Limb (tissue), 2 donors: ENCODE results near the gene CORO7.
"Not testable (repeated sequence)": the region's sequence is repeated elsewhere in the genome, so short reads cannot be mapped to it uniquely, and the experiment has no call there.

ENCODE experiments used
- DNase-seq, 2 donors: peaks; one replicate each; pipeline ENCODE4 v3.0.0-alpha.2; 2016; ENCODE audit errors: extremely low spot score in 2 of 2

Gene CORO7

DNA sequence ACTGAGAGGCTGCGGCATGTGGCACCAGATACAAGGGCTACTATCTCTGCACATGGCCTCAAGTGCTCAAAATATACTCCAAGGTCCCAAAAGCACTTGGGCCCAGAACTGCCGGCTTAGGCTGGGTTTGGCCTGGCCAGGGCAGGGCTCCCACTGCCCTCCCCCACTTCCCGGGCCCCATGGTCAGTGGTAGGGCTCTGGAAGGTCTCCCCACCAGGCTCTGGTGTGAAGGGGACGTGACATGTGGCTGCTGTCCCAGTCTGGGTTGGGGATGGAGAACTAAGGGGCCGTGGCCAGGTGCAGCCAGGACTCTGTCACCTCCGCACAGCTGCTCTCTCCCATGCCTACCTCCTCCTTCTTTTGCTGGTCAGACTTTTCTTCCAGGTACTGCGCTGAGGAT is 59.6 kb downstream of the CORO7 start:
- no peak for DNase-seq

DNA sequence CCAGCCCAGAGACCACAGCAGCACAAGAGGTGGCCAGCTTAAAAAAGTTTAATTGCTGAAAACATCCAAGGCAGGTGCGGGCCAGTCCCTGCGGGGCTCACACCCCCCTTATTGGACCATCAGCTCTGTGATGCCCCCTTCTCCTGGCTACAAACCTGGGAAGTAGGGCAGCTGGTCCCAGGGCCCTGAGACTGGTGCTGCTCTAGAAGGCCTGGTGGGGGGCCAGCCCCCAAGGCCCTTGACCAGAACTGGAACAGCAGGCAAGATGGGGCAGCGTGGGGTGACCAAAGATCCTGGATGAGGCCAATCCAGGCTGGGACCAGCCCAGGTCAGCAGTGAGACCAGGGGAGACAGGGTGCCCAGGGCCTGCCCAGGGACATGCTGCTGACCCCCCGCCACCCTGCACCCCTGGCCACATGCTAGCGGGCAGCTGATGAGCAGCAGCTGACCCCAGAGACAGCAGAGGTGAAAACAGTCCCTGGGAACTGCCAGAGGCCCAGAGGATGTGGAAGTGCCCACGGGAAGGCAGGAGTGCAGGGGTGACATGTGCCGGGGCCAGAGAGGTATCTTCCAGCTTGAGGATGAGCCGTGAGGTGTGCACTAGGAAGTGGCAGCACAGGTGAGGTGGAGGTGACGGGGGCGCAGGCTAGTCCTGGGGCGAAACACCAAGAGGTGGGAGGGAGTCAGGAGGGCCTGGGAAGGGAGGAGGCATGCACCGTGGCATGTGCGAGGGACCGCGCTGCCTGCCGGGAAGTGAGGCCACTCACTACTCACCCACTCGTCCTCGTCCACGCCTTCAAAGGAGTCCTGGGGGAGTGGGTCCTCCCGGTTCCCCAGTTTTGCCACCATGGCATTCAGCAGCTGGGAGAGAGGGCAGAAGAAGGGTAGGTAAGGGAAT is 61.6 kb downstream of the CORO7 start:
- DNase-seq, result no peak

DNA sequence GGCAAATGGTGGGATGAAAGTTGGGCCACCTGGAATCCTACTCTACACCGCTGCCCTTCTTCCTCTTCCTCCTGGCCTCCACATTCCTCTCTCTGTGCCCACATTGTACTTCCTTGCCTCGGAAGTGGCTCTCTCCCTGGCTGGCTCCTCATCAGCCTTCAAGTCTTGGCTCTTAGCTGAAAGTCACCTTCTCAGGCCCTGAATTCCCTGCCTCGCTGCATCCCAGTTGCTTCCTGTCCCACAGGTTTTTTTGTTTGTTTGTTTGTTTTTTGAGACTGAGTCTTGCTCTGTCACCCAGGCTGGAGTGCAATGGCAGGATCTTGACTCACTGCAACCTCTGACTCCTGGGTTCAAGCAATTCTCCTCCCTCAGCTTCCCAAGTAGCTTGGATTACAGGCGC is 62.7 kb downstream of the CORO7 start:
- DNase-seq, result no peak

DNA sequence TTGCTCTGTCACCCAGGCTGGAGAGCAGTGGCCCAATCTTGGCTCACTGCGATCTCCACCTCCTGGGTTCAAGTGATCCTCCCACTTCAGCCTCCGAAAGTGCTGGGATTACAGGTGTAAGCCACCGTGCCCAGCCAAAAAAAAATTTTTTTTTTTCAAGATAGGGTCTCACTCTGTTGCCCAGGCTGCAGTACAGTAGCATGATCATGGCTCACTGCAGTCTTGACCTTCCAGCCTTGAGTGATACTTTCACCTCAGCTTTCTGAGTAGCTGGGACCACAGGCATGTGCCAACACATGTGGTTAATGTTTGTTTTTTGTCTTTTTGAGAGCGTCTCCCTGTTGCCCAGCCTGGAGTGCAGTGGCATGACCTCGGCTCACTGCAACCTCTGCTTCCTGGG is 63.6 kb downstream of the CORO7 start:
- no peak for DNase-seq

DNA sequence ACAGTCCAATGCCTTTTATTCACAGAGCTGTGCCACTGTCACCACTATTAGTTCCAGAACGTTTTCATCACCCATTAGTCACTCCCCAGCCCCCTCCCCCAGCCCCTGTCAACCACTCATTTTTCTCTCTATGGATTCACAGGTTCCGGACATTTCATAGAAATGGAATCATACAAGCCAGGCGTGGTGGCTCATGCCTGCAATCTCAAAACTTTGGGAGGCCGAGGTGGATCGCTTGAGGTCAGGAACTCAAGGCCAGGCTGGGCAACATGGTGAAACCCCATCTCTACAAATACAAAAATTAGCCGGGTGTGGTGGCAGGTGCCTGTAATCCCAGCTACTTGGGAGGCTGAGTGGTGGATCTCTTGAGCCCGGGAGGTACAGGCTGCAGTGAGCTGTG is 64.5 kb downstream of the CORO7 start:
- no peak for DNase-seq

DNA sequence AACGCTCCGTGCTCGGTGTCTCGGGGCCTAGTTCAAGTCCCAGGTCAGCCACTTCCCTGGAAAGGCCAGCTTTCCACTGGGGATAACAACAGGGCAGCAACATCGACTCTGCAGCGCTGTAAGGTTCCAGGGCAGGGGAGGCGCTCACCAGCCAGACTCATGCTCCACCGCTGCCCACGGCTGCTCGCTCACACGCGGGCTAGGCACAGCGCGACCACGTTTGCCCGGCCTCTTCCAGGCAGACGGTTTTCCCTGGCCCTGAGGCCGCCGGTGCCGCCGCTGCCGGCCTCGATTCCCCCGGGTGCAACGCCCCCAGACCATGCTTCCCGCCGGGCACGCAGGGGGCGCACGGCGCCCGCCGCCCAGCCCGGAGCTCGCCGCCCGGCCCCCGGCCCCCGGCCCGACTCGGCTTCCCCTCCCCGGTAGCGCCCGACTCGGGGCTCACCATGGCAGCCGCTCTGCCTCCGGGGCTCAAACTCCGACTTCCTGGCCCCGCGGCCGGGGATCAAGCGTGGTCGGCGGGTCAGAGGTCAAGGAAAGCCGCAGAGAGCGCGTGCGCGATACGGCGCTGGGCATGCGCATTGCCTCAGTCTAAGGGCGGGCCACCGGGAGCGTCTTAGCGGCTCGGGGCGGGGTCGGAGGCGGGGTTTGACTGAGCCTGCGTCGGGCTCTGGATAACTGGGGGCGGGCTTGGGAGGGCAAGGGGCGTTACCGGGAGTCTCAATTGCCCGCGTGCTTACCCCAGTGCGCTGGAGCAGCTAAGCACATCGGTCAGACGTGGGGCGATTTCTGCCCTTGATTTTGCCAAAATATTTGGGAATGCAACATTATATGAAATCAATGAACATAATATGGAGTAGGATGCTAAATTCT is 65.4 kb downstream of the CORO7 start, which contains the start of gene PAM16:
Gene PAM16 (minus strand): TSS at position 535 of the 873 bp plus-strand sequence. CDS start 87 bp downstream, at position 448.
- DNase-seq, result peak; percentile 94 to 98

DNA sequence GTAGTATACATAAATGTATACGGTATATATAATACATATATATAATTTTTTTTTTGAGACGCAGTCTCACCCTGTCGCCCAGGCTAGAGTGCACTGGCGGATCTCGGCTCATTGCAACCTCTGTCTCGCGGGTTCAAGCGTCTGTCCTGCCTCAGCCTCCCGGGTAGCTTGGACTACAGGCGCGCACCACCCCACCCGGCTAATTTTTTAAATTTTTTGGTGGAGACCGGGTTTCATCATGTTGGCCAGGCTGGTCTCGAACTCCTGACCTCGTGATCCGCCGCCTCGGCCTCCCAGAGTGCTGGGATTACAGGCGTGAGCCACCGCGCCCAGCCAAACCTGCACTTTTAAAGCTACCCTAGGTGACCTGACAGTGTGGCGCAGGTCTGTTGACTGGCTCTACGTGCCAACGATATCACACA is 66.0 kb downstream of the CORO7 start:
- DNase-seq, result no peak

DNA sequence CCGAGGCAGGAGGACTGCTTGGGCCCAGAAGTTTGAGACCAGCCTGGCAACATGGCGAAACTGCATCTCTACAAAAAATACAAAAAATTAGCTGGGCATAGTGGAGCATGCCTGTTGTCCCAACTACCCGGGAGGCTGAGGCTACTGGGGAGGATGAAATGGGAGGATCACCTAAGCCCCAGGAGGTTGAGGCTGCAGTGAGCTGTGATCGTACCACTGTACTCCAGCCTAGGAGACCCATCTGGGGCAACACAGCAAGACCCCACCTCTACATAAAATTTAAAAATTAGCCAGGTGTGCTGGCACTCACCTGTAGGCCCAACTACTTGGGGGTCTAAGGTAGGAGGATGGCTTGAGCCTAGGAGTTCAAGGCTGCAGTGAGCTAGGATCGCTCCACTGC is 67.1 kb downstream of the CORO7 start:
- no peak for DNase-seq

DNA sequence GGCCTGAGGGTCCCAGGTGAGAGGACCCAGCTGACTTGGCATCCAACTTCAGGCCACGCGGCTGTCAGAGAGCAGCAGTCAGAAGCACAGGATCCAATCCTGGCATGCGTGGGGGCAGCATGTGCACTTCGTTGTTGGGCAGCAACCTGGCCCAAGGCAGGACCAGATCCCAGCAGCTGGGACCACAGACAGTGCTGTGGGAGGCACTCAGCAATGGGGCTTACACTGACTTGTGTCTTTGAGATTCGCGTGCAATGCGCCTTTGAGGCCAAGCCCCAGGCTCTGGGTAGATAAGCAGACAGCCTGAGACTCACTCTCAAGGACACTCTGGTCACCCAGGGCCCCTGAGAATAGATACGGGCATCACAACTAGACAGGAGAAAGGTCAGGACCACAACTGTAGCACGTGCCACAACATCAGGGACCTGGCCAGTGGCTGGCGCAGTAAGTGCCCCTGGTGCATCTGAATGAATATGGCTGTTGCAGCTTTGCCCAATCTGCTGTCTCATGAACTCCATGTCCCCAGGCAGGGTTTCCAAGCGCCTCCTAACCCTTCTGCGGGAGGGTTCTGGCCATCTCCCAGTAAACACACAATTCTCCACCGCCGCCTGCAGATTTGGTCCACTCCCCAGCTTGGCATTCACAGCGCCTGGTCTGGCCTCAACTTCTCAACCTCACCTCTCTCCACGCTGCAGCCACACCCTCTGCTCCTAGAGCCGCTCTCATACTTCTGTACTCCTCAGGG is 68.5 kb downstream of the CORO7 start:
- DNase-seq, result no peak

DNA sequence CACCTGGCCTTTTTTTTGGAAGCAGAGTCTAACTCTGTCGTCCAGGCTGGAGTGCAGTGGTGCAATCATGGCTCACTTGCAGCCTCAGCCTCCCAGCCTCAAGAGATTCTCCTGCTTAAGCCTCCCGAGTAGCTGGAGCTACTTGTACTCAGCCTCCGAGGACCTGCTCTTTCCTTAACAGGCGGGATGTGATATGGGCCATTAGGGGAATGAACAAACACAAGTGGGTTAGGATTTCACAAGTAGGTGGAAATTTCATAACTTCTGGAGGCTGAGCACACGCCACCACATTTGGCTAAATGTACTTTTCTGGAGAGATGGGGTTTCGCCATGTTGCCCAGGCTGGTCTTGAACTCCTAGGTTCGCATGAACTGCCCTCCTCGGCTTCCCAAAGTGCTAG is 69.4 kb downstream of the CORO7 start:
- DNase-seq, result no peak

DNA sequence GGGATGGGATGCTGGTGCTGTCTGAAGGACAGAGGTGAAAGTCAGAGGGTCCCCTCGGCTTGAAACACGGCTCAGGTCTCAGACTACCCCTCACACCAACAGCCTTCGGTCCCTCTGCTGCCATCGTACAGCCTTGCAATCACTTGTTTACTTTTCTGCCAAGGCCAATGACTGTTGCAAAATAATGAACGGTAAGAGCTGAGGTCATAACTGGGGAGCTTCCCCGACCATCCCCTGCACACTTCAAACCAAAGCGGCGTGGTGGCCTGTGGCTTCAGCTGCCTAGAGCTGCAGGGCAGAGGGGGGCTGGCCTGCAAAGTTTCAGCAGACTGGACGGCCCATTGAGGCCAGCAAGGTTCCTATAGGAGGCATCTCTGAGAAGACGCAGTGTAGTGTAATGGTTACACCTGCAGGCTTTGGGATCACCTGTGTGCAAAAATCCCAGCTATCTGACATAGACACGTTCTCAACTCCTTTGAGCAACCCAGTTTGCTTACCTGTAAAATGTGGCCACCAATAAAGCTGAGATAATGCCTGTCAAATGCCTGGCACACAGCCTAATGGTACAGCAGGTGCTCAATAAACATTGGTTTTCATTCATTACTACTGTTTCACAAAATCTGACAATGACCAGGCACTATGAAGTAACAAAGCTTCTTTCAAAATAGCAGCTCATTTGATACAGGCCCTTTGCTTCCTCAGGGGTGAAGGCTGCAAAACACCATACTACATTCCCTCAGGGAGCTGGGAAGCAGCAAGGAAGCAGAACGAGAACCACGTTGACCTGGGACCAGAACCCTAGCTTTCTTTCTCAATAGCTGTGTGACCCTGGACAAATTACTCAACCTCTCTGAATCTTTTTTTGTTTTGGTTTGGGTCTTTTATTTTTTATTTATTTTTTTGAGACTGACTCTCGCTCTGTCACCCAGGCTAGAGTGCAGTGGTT is 70.3 kb downstream of the CORO7 start:
- no peak for DNase-seq

DNA sequence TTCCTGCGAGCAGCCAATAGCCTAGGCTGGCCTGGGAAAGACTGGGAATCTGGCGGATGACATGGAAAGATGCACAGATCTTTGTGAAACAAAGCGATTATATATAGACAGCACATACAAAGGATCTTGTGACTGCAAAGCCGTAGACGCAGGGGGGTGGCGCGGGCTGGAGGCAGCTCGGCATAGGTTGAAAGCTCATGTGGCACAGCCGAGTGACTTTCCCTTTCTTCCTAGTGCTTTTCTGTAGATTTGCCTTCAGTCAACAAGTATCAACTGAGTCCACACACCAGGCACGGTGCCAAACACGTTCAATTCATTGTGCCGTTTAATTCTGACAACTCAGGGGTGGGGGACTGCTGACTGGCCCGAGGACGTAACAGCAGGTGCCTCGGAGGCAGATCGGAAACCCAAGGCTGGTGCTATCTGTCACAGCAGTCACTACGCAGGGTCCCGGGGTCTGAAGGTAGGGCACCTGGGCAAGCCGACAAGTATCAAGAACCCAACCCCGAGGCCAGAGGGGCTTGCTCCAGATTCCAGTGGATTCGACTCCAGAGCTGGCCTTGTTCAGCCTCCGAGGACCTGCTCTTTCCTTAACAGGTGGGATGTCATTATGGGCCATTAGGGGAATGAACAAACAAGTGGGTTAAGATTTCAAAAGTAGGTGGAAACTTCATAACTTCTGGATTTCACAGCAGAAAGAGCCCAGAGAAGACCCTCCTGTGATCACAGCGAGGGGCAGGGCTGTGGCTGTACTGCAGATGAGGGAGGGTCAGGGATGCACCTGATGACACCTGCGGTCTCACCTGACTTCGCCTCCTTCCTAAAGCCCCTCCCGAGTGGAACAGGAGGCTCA is 71.2 kb downstream of the CORO7 start:
- DNase-seq, result no peak

DNA sequence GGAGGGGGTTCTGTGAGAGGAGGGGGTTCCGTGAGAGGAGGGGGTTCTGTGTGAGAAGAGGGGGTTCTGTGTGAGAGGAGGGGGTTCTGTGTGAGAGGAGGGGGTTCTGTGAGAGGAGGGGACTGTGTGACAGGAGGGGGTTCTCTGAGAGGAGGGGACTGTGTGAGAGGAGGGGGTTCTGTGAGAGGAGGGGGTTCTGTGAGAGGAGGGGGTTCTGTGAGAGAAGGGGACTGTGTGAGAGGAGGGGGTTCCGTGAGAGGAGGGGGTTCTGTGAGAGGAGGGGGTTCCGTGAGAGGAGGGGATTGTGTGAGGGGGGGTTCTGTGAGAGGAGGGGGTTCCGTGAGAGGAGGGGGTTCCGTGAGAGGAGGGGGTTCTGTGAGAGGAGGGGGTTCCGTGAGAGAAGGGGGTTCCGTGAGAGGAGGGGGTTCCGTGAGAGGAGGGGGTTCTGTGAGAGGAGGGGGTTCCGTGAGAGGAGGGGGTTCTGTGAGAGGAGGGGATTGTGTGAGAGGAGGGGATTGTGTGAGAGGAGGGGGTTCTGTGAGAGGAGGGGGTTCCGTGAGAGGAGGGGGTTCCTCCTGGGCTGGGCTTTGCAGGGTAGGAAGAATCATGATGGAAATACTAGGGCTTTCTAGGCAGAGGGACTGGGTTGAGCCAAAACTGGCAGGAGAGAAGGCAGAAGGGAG is 72.0 kb downstream of the CORO7 start:
- DNase-seq, result not testable (repeated sequence)

DNA sequence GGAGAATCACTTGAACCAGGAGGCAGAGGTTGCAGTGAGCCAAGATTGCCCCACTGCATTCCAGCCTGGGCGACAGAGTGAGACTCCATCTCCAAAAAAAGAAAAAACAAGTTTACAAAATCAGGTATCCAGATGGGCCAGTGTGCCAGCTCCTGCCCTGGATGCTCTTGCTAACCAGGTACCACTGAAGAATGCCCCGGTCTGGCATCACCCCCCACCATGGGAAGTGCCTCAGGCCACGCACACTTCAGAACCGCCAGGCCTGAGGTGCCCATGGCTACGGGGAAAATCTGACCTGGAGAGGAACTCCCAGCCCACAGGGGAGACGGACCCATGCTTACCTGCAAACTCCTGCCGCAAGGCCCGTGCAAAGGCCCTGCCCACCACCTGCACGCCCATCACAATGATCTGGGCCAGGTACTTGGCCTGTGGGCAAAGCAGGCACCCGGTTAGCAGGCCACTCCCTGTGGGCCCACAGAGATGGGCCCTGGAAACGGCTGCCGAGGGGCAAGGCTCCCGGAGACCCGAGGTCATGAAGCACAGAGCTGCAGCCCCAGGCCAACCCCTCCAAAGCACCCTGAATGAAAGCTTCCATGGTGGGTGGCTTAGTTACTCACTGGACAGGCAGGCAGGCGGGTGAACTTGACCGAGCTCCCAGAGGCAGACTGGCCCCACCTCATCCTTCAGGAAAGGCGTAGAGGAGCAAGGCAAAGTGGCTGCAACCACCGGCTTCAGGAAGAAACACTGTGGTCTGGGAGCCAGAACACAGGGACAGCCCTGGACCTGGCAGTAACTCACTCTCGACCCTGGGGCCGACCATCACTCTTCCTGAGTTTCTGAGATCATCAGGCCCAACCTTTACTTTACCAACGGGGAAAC is 73.3 kb downstream of the CORO7 start:
- no peak for DNase-seq

DNA sequence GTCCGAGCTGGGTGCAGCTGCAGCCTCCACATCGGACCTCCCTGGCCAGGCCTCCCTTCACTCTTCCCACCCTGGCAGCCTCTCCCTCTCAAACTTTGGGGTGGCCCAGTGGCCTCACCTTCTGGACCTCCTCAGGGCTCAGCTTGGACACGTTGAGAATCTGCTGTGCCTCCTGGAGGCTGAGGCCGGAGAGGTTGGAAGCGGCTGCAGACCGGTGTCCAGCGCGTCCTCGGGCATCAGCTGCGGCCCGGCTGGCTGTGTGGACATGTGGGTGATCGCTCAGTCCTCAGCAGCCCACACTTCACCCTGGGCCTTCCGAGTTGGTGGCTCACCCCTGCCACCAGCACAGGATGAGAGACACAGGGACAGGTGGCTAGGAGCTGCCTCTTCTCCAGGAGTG is 75.1 kb downstream of the CORO7 start:
- no peak for DNase-seq

DNA sequence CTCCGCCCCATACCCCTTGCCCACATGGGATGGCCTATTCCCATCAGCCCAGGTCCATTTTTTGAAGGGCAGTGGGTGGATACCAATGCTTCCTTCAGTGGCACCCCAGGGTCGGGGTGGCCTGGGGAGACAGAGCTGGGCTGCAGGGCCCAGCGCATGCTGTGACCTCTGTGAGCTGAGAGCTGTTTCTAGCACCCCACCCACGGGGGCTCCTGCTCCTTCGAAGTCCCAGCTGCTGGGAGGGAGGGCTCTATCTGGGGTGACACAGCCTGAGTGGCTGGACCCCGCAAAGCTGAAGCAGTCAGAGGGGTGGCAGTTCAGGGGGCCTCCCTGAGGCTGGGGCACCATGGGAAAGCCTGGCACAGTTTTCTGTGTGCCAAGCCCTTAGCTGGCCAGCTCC is 76.0 kb downstream of the CORO7 start:
- no peak for DNase-seq

DNA sequence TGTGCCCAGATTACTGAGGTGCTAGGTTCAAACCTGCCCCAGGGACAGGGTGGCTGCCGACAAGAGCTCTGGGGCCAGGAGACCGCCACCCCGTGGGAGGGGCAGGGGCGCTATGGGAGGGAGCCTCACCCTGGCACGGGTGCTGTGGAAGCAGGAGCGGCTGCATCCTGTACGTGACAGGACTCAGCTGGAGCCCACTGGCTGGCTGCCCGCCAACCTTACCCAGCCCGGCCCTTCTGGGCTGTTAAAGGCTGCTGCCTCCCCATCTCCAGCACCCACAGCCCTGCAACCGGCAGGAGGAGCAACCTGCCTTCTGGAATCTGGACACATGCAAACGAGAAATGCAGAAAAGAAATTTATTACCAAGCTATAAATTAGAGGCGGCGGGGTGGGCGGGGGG is 76.5 kb downstream of the CORO7 start:
- peak; percentile 49 to 82 for DNase-seq

DNA sequence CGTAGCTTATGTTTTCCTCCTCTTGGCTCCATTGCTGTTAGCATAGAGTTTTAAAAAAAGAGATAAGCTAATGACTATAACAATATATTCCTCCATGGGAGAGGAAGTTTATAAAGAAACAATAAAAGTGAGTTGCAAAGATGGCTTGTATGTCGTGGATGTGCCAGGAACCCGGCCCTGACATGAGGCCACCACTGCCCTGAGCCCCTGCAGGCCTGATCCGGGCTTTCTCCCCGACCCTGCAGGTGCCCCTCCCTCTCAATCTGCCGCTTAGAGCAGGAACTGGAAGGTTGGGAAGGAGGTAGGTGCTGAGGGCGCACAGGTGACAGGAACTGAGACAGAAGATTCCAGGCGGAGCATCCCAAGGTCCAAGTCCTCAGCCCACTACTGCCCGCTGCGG is 76.9 kb downstream of the CORO7 start:
- DNase-seq, result no peak
